ENCODE results near the gene NPTXR. TPM values are rescaled to one million over a fixed set of nuclear protein-coding genes. Genes with fewer than 3 reads are reported as not detected.

The NPTXR gene
- polyA plus RNA-seq, 1 of the 3 experiments (the other 2 are of a cell fraction), result 1.2 TPM

GRCh38 chr22:38863531-38864131 lies 19.8 kb upstream of the NPTXR start:
- Histone ChIP-seq H3K4me2 (no peak overlapping the region), H3F3A (replicated peaks; ENCODE audit: insufficient read depth) (no peaks in the 10 kb centered on the region), H3K4me1 (ENCODE audit: control insufficient read depth in 1 of 2, insufficient read depth in 2 of 2, low read depth in 1 of 2, low read length in 1 of 2) (peaks cover 0 to 5% of the 10 kb centered on the region in 2 experiments; a peak in 1 of 4 replicates), H3K4me3 (ENCODE audit: low read depth in 2 of 2, low read length in 1 of 2) (no peak overlapping the region), H4K20me1 (ENCODE audit: insufficient read depth) (no peaks in the 10 kb centered on the region), H2AFZ (ENCODE audit: low read depth) (no peak overlapping the region), H3K9ac (no peak overlapping the region), H3K79me2 (ENCODE audit: insufficient read depth) (no peaks in the 10 kb centered on the region), H3K27ac (ENCODE audit: low read depth in 2 of 2, low read length in 1 of 2) (no peak overlapping the region), H3K27me3 (ENCODE audit: insufficient read depth) (no peaks in the 10 kb centered on the region), H3K9me2 (no peaks in the 10 kb centered on the region), H3K36me3 (replicated peaks in 1 of 2; ENCODE audit: control insufficient read depth in 1 of 2, insufficient read depth in 2 of 2, low read length in 1 of 2) (peaks cover 0 to 5% of the 10 kb centered on the region in 2 experiments), H3K9me3 (no peaks in the 10 kb centered on the region)
- 92% methylated on average over 2 of the region's 12 CpGs for WGBS (ENCODE audit: low lambda C conversion rate)
- no peak for DNase-seq
- ChIA-PET POLR2A (no interaction called here), CTCF (interaction anchor here (4.0 kb wide), 1 partner anchor 95 kb away, joined by 25 read pairs; no protein-coding TSS in a partner anchor)
- TF ChIP-seq REST (IDR thresholded peaks at IDR 0.05; ENCODE audit: low read depth, low read length), result no peak
- TF ChIP-seq TCF12 (IDR thresholded peaks at IDR 0.05), result no peak
- no peak for TF ChIP-seq GABPA (IDR thresholded peaks at IDR 0.05; ENCODE audit: low read depth)
- TF ChIP-seq MEF2A (IDR thresholded peaks at IDR 0.05; ENCODE audit: borderline replicate concordance, low read depth), result no peak
- TF ChIP-seq RXRA (IDR thresholded peaks at IDR 0.05; ENCODE audit: borderline replicate concordance, low read depth), result no peak
- no peak for TF ChIP-seq JUND (IDR thresholded peaks at IDR 0.05)
- no peak for TF ChIP-seq RCOR1 (IDR thresholded peaks at IDR 0.05; ENCODE audit: low read length)
- TF ChIP-seq FOXJ3 (CRISPR knock-in tag; IDR thresholded peaks at IDR 0.05), result no peak
- TF ChIP-seq CHD2 (IDR thresholded peaks at IDR 0.05; ENCODE audit: low read length, partially characterized antibody), result no peak
- TF ChIP-seq POLR2AphosphoS5 (IDR thresholded peaks at IDR 0.05; ENCODE audit: low read depth, low read length), result no peak
- TF ChIP-seq NRF1 (IDR thresholded peaks at IDR 0.05; ENCODE audit: low read depth, low read length), result no peak
- TF ChIP-seq SIN3A (IDR thresholded peaks at IDR 0.05; ENCODE audit: borderline replicate concordance, low read depth, low read length), result no peak
- no peak for TF ChIP-seq FOSL2 (IDR thresholded peaks at IDR 0.05; ENCODE audit: borderline replicate concordance, low read depth)
- no peak for TF ChIP-seq EZH2phosphoT487 (IDR thresholded peaks at IDR 0.05; ENCODE audit: borderline replicate concordance, low read depth)

All from SK-N-SH (cell line).